ENCODE results near the gene LARP4.
A peak's percentile ranks its signal among the peaks of the same experiment; 100 is the strongest.
"Not testable (repeated sequence)": the region's sequence is repeated elsewhere in the genome, so short reads cannot be mapped to it uniquely, and the experiment has no call there.

LARP4 gene

DNA sequence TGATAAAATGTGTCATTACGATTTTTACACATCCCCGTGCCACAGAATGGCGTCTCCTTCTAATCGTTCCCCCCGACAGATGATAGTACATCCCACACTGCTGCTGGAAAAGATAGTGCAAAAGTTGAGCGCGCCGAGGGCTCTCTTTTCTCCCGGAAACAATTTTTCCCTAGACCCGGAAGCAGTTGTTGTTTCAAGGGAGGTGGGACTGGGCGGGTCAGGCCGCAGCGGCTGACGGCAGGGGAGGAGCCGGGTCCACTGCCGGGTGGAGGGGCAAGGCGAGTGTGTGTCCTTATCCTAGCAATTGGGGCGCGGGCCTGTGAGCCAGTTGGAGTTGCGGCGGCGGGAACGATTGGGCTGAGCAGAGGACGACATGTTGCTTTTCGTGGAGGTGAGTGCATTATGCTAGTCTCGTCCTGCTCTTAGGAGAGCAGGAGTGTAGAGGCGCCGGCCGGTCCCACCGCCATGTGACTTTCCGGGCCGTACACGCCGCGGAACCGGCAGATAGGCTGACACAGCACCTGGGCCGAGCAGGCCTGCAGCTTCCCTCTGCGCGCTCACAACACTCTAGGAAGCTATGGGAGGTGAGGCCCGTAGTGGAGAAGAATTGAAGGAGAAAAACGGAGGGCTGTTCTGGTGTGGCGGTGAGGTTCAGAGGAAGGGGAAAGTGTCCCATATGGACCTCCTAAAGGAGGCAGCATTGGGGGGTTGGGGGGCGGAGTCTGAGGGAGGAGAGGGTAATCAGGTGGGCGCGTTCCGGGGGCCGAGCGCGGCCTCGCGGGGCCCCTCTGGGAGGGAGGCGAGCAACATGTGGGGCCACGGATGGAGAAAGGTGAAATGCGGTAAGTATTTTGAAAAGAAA lies at the start of gene LARP4:
Gene LARP4 (plus strand): TSS at position 248 of the 862 bp plus-strand sequence. CDS start 126 bp downstream, at position 374.
- FAIRE-seq = peak; percentile 84

DNA sequence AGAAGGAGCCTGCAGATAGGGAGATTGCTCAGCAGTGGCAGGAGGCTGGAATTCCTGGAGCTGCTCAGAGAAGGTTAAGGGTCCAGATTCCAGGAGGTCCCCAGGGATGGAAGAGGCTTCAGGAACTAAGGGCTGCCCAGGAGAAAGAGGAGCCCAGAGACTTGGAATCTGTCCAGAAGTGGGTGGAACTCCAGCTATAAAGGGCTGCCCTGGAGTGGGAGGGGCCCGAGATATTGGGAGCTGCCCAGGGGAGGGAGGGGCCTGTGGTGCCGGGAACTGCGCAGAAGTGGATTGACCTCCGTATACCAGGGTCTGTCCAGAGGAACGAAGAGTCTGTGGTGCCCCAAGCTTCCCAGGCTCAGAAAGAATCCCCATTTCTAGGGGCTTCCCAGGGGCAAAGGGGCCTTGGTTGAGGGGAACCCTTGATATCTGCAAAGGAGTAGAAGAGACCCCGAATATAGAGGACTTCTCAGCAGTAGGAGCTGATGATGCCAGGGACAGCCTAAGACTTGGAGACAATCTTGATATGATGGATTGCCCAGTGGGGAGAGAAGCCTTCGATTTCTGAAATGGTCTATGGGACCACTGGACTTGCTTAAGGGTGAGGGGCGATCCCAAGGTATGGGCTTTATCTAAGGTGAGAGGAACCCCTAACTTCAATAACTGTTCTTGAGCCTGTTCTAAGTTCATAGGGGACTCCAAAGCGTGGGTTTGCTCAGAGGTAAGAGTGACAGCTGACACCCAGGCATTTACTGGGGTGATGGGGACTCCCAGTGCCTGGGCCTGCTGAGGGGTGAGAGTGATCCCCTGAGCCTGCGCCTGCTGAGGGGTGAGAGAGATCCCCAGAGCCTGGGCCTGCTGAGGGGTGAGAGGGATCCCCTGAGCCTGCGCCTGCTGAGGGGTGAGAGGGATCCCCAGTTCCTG lies 49.3 kb upstream of the LARP4 start:
- FAIRE-seq = no peak

DNA sequence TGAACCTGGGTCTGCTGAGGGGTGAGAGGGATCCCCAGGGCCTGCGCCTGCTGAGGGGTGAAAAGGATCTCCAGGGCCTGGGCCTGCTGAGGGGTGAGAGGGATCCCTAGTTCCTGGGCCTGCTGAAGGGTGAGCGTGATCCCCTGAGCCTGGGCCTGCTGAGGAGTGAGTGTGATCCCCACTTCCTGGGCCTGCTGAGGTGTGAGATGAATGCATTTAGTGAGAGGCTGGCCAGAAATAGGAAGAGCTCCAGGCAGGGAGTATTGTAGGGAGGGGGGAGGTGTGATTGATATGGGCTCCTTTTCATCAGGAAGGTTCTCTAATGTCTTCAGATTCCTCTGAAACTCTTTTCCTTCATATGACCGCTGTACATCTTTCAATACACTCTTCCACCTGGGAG lies 47.3 kb upstream of the LARP4 start:
- no peak for FAIRE-seq

- FAIRE-seq = no peak
Measured at GRCh38 chr12:50353869-50354593, 46.7 kb upstream of the LARP4 start.

DNA sequence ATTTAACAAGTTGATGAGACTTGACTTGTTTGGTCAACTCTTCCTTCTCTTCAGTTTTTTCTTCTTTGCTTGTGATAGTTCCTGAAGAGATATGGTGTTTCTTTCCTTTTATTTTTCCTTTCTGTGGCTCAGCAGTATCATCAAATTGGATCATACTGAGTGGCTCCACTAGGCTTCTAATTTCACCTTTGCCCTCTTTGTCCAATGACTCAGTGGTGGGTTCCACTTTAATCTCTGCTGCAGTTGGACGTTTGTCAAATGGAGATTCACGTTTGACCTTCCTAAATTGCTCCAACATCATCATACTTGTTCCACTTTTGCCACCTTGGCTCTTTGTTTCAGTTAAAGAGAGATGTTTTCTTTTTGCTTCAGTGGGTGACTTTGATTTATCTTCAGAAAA lies 45.8 kb upstream of the LARP4 start:
- FAIRE-seq = no peak

DNA sequence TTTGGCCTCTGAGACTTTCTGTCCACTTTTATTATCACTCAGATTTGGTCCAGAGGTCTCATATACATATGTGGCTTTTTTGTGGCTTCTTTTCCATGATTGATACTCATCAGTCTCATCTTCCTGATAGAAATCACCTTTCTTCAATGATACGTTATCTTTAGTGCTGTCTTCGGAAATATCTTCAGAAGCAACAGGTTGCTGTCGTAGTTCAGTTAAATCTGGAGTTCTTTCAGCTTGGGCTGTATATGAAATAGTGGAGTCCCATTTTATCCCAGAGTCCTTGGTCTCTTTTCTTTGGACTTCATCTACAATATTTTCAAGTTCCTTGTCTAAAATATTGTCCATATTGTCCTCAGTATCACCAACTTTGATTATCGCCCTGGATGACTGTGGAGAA lies 45.3 kb upstream of the LARP4 start:
- FAIRE-seq = no peak

DNA sequence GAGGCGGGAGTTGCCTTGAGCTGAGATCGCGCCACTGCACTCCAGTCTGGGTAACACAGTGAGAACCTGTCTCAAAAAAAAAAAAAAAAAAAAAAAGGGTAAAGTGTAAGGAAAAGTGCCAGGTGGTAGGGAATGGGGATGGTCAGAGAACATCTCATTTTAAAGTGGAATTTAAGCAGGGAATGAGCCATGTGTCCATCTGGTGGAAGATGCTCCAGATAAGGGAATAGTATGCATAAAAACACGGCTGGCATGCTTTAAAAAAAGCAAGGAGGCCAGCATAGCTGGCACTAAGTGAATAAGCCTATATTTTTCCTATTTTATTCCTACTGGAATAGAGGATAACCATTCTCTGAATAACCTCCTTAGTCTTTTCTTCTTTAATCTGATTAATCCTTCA lies 38.0 kb upstream of the LARP4 start:
- FAIRE-seq = no peak

GRCh38 chr12:50363141-50363540 lies 37.5 kb upstream of the LARP4 start:
- FAIRE-seq = no peak

GRCh38 chr12:50365709-50366406 lies 34.8 kb upstream of the LARP4 start:
- no peak for FAIRE-seq

- FAIRE-seq = not testable (repeated sequence)
Measured at GRCh38 chr12:50370672-50371071, 30.0 kb upstream of the LARP4 start.

- FAIRE-seq = no peak
Measured at GRCh38 chr12:50375802-50376201, 24.9 kb upstream of the LARP4 start.

GRCh38 chr12:50380761-50381325 lies 19.8 kb upstream of the LARP4 start:
- FAIRE-seq = no peak

GRCh38 chr12:50387487-50387886 lies 13.2 kb upstream of the LARP4 start:
- FAIRE-seq = no peak

GRCh38 chr12:50387972-50388478 lies 12.7 kb upstream of the LARP4 start:
- FAIRE-seq = no peak

DNA sequence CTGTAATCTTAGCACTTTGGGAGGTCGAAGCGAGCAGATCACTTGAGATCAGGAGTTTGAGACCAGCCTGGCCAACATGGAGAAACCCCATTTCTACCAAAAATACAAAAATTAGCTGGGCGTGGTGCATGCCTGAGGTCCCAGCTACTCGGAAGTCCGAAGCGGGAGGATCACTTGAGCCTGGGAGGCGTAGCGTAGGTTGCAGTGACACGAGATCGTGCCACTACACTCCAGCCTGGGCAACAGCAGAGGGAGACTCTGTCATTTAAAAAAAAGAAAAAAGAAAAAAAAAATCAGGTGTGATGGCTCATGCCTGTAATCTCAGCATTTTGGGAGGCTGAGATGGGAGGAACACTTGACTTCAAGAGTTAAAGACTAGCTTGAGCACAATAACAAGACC lies 11.9 kb upstream of the LARP4 start:
- FAIRE-seq = not testable (repeated sequence)

DNA sequence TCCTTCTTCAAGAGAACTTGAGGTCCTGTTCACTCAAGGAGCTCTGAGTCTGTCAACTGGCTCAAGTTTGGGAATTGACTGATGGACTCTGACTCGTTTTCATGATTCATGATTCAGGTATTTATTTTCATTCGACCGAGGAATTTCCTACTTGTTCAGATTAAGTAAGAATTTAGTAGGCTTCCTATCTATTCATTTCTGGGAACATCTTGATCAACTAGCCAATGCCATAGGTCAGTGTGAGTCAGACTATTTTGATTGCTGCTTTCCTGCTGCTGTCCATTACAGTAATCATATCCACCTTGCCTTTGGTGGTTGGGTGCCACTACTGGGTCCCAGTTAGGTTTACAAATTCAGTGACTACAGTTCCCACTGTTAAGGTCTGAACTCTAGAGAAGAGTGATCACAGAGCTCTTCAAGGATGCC lies 10.4 kb upstream of the LARP4 start:
- FAIRE-seq = no peak

GRCh38 chr12:50394469-50395029 lies 6.1 kb upstream of the LARP4 start:
- FAIRE-seq = no peak

DNA sequence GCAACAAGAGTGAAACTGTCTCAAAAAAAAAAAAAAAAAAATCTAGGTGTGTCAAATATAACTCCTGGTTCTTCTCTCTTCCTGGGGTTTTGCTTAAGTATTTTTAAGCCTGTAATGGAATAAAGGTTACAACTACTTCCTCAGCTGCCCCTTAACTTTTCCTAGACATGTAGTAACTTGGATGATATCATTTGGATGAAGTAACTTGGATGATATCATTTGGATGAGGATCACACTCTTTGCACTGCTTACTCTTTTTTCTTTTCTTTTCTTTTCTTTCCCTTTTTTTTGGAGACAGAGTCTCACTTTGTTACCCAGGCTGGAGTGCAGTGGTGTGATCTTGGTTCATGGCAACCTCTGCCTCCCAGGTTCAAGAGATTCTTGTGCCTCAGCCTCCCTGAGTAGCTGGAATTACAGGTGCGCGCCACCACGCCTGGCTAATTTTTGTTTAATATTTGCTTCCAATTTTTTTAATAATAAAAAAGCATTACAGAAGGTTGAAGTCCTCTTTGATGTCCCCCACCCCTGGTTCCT lies 3.5 kb upstream of the LARP4 start:
- no peak for FAIRE-seq

GRCh38 chr12:50398931-50399330 lies 1.8 kb upstream of the LARP4 start:
- FAIRE-seq = no peak

DNA sequence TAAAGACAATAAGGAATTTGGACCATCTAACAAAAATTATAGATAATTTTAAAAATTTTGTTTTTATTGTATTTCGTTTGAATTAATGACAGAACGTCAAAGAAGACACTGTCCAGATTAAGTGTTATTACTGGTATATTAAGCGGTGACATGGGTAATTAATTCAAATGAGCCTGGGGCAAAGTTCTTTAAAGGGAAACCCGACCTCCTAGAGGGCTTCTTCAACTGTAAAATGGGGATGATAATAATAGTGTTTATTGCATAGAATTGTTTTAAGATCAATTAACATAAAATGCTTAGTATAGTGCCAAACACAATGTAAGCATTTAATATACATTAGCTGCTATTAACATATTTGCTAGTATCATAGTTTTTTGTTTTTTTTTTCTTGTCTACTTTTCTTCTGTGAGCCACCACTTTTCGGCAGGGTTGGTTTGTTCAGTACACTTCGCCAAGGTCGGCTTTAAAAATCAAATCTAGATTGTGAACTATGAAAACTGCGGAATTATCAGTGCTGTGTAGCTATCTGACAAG lies 514 bp upstream of the LARP4 start:
- no peak for FAIRE-seq
